Measurements from ENCODE around the gene ATP9B.
"Not testable (repeated sequence)": the region's sequence is repeated elsewhere in the genome, so short reads cannot be mapped to it uniquely, and the experiment has no call there.

Gene ATP9B

GRCh38 chr18:79246309-79247108, 177.3 kb downstream of the ATP9B start:
- peak; percentile 52 for DNase-seq

- DNase-seq = no peak
Observed at GRCh38 chr18:79248495-79249060, 179.4 kb downstream of the ATP9B start.

DNA sequence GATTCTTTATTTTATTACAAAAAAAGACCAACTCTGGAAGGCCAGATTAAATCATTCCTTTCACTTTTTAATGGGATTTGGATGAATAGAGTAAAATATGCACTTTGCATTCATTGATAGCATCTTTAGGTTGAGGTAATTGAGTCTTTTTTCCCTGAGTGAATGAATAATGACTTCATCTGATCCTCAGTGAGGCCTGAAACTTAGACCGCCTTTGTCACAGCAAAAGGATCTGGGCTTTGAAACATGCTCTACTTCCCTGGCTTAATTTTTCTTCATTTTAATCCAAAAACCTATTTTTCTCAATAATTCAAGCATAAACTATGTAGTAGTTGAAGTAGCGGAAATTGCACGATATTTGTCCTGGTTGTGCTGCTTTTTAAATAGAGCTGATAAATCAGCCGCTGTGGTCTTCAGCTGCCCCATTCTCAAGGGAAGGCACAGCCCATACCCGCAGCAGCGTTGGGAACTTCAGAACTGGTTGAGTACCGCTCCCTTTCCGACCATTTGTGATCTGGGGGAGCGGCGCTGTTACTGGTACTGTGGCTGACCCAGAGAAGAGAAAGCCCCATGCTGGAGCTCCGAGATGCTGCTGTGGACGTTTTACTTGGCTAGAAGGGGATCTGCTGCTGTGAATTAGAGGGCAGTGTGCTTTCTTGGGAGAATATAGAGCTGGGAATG, 181.2 kb downstream of the ATP9B start:
- no peak for DNase-seq

GRCh38 chr18:79251021-79251420, 181.8 kb downstream of the ATP9B start:
- DNase-seq = no peak

- DNase-seq = no peak
Observed at GRCh38 chr18:79252904-79253633, 183.9 kb downstream of the ATP9B start.

GRCh38 chr18:79257480-79257879, 188.3 kb downstream of the ATP9B start:
- no peak for DNase-seq

- no peak for DNase-seq
Observed at GRCh38 chr18:79258447-79258846, 189.3 kb downstream of the ATP9B start.

GRCh38 chr18:79259218-79259617, 190.0 kb downstream of the ATP9B start:
- no peak for DNase-seq

DNA sequence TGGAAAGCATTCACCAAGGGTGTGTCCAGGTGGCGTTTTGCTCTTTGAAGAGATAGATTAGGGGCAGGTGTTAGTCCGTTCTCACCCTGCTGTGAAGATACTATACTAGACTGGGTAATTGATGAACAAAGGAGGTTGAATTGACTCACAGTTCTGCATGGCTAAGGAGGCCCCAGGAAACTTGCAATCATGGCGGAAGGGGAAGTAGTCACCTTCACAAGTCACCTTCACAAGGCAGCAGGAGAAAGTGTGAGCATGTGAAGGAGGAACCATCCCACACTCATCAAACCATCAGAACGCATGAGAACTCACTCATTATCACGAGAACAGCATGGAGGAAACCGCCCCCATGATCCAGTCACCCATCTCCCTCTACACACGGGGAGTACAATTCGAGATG, 190.8 kb downstream of the ATP9B start:
- DNase-seq = no peak

DNA sequence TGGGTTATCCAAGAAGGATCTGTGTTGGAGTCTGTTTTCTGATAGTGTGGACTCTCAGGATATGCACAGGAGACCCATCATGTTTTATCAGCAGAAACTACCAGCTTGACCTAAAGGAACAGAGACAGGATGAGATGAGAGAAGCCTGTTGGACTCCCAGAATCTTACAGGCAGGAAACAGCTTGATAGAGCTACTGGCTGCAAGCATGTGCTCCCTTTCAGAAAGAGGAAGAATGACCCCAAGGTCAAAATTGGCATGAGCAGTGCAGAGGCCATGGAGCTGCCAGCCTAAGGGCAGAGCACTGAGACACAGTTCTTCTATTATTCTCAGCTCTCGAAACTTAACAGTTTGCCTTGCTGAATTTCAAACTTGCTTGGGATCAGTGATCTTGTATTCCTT, 191.3 kb downstream of the ATP9B start:
- DNase-seq = no peak

GRCh38 chr18:79265068-79265467, 195.9 kb downstream of the ATP9B start:
- DNase-seq = not testable (repeated sequence)

DNA sequence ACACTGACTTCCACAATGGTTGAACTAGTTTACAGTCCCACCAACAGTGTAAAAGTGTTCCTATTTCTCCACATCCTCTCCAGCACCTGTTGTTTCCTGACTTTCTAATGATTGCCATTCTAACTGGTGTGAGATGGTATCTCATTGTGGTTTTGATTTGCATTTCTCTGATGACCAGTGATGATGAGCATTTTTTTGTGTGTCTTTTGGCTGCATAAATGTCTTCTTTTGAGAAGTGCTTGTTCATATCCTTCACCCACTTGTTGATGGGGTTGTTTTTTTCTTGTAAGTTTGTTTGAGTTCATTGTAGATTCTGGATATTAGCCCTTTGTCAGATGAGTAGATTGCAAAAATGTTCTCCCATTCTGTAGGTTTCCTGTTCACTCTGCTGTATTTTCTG, 202.6 kb downstream of the ATP9B start:
- DNase-seq = not testable (repeated sequence)

- DNase-seq = no peak
Observed at GRCh38 chr18:79272916-79273315, 203.7 kb downstream of the ATP9B start.

GRCh38 chr18:79274823-79275222, 205.6 kb downstream of the ATP9B start:
- no peak for DNase-seq

- DNase-seq = no peak
Observed at GRCh38 chr18:79275461-79275860, 206.3 kb downstream of the ATP9B start.

GRCh38 chr18:79275992-79276391, 206.8 kb downstream of the ATP9B start:
- no peak for DNase-seq

DNA sequence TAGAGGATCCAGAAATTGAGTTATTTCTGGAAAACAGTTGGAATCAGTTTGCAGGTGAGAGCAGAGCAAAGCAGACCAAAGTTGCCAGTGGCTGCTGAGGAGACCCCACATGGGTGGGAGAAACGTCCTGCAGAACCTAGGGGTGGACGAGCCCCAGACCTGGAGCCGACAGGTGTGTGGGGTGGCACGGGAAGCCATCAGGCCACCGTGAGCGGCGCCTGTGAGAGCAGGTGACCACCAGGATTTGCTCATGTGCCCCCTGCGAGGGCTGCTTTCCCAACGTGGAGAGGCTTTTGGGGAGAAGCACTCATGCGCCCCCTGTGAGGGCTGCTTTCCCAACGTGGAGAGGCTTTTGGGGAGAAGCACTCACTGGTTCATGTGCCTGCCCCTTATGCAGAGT, 209.7 kb downstream of the ATP9B start:
- no peak for DNase-seq

GRCh38 chr18:79283131-79283810, 214.1 kb downstream of the ATP9B start:
- no peak for DNase-seq

- no peak for DNase-seq
Observed at GRCh38 chr18:79283929-79284328, 214.7 kb downstream of the ATP9B start.

DNA sequence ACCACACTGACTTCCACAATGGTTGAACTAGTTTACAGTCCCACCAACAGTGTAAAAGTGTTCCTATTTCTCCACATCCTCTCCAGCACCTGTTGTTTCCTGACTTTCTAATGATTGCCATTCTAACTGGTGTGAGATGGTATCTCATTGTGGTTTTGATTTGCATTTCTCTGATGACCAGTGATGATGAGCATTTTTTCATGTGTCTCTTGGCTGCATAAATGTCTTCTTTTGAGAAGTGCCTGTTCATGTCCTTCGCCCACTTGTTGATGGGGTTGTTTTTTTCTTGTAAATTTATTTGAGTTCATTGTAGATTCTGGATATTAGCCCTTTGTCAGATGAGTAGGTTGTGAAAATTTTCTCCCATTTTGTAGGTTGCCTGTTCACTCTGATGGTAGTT, 216.0 kb downstream of the ATP9B start:
- not testable (repeated sequence) for DNase-seq

- DNase-seq = not testable (repeated sequence)
Observed at GRCh38 chr18:79290409-79290808, 221.2 kb downstream of the ATP9B start.

DNA sequence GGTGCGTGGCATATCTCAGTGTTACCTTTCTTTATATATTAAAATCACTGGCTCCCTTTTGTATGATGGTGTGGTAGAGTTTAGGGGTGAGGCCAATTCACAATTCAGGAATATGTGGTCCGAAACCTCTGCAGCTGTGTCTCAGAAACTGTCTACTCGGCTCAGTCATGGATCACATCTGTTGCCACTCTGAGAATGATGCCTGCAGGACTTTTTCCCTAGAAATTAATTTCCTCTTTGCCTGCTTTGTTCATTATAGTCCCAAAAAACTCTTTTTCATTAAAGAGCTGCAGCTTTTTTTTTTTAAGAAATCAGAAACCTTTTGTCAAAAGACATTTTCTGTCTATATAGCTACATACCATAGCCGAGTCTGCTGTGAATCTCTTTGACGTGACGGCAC, 221.7 kb downstream of the ATP9B start:
- no peak for DNase-seq

DNA sequence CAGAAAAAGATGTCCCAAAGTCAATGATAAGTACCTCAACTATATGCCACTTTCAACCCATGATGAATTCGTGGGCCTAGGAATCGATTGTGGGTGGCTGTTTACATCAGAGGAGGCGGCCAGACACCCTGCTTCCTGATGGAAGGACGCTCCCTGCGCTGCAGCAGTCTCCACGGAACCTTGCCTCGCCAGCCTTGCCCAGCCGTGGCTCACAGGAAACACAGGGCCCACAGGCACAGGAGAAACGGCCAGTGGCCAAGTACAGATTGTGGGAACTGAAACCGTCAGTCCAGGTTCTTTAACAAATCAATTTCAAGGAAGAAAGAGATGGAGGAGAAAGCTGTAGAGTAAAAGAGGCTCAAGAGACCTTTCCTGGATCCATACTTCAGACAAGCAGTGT, 225.0 kb downstream of the ATP9B start:
- no peak for DNase-seq

Data from activated CD4-positive, alpha-beta T cell treated with anti-CD3 and anti-CD28 coated beads for 1 hour (primary cell).